Stimulated activated CD8-positive, alpha-beta memory T cell treated with anti-CD3 and anti-CD28 coated beads, Interleukin-2, amount 100 ng/mL, for 1 hour (primary cell): ENCODE measurements around the gene SSR3.

ENCODE experiments used
- DNase-seq, 2 donors: peaks; one replicate each; pipeline ENCODE4 v3.0.0-alpha.2; 2020; ENCODE audit warnings: low read depth in 2 of 2

Gene SSR3

GRCh38 chr3:156536524-156537316 lies 18.2 kb downstream of the SSR3 start:
- DNase-seq, result no peak

GRCh38 chr3:156535798-156536197 lies 19.1 kb downstream of the SSR3 start:
- DNase-seq, result no peak

- no peak for DNase-seq
Observed at GRCh38 chr3:156535162-156535627, 19.7 kb downstream of the SSR3 start.

GRCh38 chr3:156533205-156533604 lies 21.7 kb downstream of the SSR3 start:
- no peak for DNase-seq

GRCh38 chr3:156532730-156533129 lies 22.2 kb downstream of the SSR3 start:
- no peak for DNase-seq

- no peak for DNase-seq
Observed at GRCh38 chr3:156530980-156531379, 23.9 kb downstream of the SSR3 start.

- DNase-seq, result no peak
Observed at GRCh38 chr3:156527060-156527459, 27.9 kb downstream of the SSR3 start.

GRCh38 chr3:156525808-156526207 lies 29.1 kb downstream of the SSR3 start:
- no peak for DNase-seq

- no peak for DNase-seq
Observed at GRCh38 chr3:156522673-156523072, 32.2 kb downstream of the SSR3 start.

GRCh38 chr3:156519758-156520162 lies 35.2 kb downstream of the SSR3 start:
- no peak for DNase-seq

- no peak for DNase-seq
Observed at GRCh38 chr3:156518726-156519125, 36.2 kb downstream of the SSR3 start.

- DNase-seq, result no peak
Observed at GRCh38 chr3:156516961-156517360, 38.0 kb downstream of the SSR3 start.

GRCh38 chr3:156516284-156516683 lies 38.6 kb downstream of the SSR3 start:
- DNase-seq, result no peak

- DNase-seq, result no peak
Observed at GRCh38 chr3:156513619-156514018, 41.3 kb downstream of the SSR3 start.

- no peak for DNase-seq
Observed at GRCh38 chr3:156511987-156512677, 42.8 kb downstream of the SSR3 start.

- DNase-seq, result no peak
Observed at GRCh38 chr3:156509189-156510174, 45.4 kb downstream of the SSR3 start.

GRCh38 chr3:156507285-156507684 lies 47.6 kb downstream of the SSR3 start:
- DNase-seq, result no peak

- no peak for DNase-seq
Observed at GRCh38 chr3:156498307-156498706, 56.6 kb downstream of the SSR3 start.

GRCh38 chr3:156497326-156497725 lies 57.6 kb downstream of the SSR3 start:
- no peak for DNase-seq

- DNase-seq, result no peak
Observed at GRCh38 chr3:156495816-156496215, 59.1 kb downstream of the SSR3 start.

- no peak for DNase-seq
Observed at GRCh38 chr3:156493887-156494286, 61.0 kb downstream of the SSR3 start.

- no peak for DNase-seq
Observed at GRCh38 chr3:156492801-156493261, 62.1 kb downstream of the SSR3 start.
